HG02840 (cell line): ENCODE measurements around the gene CCDC178.

Experiments used
- ATAC-seq: cut with Tn5 transposase; IDR thresholded peaks from one replicate; pipeline ENCODE4 v1.9.1; 2021; ENCODE audit warnings: mild to moderate bottlenecking, moderate library complexity, moderate number of reproducible peaks; ENCODE audit not compliant: unreplicated experiment, low FRiP score

CCDC178 gene

DNA sequence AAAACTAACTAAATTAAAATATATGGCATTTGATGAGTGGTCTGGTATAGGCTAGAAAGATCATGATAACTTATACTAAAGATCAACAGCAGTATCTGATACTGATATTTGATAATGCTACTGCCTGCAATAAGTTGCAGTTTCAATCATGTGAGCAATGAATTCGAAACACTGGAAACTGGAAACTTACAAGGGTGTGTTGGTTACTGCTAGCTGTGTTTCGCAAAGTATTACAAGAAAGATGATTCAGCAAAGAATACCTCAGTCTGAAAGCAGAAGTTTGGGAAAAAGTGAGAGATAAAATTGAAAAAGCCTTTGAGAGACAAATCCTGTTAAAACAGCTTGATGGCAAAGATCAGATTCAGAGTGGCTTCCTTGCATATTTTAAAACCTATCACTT, 294.5 kb downstream of the CCDC178 start:
- ATAC-seq = no peak

DNA sequence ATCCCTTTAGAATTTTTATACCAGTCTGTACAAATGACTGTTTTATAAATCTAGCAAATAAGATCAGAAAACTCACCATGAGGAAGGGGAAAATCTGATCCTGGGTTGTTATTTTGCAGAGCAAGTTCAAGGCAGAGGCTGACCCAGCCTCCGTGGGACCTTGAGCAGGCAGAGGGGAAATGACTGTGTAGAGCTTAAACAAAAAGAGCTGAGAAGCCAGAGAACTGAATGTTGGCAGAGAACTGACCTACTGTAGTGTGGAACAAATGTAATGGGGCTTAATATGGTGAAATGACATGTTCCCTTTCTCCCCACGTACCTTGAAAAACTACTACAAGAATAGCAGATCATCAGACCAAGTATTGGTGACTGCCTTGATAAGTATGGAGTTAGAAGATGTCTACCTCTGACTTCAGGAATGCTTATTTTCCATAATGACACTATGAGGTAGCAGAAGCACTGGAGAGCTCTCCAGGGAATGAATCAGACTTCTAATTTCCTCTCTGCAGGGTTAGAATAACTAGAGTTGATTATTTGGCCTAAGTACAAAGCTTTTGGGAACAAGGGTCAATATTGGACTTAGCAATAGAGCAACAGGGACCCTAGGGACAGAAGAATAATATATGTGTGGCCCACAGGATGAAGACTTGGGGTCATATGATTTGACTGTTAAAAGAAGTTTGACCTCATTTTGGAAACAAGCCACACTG, 304.4 kb downstream of the CCDC178 start:
- ATAC-seq = no peak

DNA sequence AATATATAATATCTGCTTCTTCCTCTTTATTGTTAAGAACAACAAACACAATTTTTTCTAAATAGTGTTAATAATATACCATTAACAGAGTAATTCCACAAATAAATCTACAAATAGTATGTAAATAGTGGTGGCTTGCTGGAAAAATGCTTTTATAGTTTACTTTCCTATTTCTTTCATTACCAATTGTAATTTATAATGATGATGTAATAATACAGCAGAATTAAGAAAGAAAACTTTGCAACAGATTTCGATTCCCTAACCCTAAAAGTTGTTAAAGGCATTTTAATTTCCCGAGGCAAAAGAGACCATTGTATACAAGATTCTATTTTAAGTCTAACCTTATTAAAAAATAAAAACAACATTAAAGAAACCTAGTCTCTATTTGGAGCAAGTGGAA, 307.9 kb downstream of the CCDC178 start:
- no peak for ATAC-seq

DNA sequence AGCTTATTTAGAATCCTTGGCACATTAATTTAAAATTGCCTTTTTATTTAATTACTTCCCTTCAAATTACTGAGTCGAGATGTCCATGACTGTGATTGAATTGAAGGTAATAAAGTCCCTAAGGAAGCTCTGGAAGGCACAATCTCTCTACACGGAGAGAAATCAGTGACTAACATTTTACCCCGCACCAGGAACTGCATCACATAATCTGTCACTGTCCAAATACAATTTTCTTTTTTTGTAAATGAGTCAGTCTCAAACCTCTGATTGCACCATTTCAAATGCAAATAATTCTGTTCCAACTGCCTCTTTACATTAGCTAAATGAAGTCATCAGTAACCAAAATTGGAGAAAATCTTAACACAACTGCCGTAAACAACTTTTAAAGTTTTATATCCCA, 311.9 kb downstream of the CCDC178 start:
- no peak for ATAC-seq

DNA sequence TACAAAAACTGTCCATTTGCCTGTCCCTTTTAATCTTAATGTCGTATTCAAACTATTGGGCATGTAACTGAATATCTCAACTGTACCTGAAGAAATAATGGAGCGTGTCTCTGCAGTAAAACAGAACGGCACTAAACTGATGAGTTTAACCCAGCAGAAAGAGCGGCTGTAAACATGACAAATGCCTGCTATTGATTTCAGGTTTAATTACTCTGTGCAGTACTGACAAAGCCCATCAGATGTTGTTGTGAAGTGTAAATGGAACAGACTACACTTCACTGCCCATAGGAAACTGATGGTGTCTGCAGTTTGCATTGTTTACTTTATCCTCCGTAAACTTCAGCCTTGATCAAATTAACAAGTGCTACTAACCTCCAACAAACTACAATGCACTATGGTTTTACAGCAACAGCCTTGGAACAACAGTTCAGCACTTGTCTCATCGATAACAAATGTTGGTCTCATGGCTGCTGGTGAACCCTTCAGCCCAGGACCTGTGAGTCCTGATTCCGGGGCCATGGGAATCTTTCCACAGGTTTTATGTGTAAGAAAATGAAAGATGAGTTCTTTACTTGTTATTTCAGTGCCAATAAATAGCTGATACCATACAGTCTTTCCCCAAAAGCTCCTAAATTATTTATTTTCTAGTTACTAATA, 316.5 kb downstream of the CCDC178 start:
- no peak for ATAC-seq

DNA sequence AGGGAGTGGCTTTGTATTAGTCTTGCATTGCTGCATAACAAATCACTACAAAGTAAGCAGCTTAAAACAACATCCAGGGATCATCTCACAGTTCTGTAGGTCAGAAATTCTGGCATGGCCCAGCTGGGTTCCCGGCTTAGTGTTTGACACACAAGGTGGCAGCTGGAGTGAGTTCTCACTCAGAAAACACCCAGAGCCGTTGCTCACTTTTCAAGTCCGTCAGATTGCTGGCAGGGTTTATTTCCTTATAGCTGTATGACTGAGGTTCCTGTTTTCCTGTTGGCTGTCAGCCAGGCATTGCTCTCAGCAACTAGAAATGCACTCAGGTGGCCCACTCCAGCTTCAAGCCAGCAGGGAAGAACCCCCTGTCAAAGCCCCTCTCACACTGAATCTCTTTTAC, 324.1 kb downstream of the CCDC178 start:
- ATAC-seq = no peak

DNA sequence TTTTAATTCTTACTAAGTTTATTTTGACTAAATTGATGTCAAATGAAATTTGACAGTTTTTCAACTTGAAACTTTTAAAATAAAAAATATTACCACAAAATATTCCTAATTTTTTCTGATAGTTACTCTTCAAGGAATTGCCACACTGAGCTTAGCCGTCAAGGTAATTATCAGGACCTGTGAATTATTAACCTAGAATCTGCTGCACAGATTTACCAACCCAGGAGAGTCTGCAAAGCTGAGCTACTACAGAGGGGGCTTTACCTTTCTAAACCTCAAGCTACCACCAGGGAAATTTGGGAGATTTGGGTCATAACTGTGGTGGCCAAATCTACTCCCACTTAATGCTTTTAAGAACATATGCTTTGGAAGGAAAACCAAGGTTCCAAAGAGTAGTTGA, 324.6 kb downstream of the CCDC178 start:
- no peak for ATAC-seq

DNA sequence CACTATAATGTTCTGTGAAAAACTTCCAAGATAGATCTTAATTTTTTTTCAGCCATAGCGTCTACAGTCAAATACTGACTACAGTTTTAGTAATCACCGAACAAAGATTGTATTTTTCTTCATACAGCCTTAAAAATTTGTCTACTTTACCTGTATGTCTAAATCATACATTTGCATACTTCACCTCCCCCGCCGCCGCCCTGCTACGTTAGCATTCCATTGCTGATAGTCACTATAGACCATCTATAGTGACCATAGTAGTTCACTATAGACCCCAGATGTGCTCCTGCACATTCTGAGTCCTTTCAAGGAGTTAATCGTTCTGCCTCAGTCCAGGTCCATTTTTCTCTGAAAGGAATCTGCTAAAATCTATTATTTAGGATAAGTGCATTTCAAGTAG, 325.0 kb downstream of the CCDC178 start:
- ATAC-seq = no peak

DNA sequence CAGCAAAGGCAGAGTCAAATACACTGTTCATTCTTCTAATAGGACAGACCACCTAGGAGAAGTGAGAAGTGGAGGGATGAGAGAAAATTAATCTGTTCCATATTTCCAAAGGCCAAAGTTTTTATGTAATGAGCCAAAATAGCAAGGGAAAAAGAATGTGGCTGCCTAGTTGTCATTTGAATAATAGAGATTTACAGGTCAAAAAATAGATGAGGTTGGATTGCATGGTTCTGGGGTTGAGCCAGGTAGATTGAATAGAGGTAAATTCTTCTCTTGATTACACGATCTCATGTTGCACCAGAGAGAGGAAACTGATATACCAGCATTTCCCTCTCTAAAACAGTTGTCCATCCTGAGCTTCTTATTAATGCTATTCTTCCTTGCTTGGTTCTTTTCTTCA, 325.8 kb downstream of the CCDC178 start:
- ATAC-seq = no peak

DNA sequence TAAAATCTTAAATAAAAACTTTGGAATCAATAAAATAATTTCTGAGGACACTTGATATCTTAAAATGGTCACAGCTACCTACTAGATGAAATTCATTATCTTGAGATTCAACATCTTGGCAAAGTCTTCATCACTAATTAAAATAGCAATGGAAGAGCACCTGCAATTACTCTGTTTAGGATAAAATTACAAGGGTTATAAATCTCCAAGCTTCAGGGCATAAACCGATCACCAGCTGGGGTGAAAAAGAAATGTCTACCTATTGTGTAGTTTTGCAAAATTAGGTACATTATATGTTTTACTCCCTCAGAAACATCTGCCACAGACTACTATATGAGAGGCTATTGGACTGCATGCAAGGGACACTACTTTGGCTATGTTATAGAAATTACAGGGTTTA, 327.1 kb downstream of the CCDC178 start:
- no peak for ATAC-seq

DNA sequence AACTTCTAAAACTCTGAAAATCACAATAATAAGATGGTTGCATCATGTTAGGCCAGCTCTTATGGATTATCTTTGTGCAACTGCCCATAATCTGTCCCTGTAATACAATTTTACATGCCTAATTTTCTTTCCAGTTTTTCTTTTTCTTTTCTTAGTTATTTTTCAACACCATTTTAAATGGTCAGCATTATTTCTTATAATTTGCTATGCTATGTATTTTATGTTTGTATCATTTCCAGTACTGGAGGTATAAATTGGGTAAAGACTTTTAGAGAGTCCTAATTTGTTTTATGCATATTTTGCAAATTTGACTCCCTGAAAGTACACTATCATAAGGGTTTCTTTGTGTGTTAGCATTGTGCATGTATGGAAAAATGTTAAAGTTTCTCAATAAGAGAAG, 333.0 kb downstream of the CCDC178 start:
- ATAC-seq = no peak

DNA sequence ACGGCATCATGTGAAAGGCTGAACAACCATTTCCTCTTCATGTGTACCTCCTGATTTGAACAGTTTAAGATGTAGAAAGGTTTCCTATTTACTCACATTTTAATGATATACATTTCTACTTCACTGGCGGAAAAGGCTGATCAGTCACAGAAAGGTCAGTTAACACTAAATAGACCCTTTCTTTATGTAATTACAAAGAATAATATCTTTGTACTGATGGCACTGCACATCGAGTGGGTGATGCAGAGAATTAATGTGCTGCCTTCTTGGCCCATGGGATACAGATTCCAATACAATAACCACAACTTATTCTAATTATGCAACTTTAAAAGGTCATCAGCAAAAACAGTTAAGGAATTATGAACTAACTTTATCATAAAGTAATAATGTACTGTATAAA, 339.2 kb downstream of the CCDC178 start:
- no peak for ATAC-seq

DNA sequence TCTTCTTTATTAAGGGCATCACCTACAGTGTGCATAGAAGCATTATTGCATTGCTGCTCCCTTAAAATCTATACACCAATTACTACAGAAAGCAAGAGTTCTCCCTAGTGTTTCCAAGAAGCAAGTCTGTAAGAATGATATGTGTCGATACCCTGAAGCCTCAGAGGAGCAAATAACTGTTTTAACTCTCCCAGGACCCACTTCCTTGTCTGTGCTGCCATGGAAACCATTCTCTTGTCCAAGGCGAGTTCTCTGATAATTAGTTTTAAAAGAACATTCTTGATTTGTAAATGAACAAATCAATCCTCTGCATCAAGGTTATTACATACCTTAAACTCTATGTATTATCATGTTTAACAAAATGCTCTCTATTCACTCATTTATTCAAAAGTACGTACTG, 340.9 kb downstream of the CCDC178 start:
- no peak for ATAC-seq

DNA sequence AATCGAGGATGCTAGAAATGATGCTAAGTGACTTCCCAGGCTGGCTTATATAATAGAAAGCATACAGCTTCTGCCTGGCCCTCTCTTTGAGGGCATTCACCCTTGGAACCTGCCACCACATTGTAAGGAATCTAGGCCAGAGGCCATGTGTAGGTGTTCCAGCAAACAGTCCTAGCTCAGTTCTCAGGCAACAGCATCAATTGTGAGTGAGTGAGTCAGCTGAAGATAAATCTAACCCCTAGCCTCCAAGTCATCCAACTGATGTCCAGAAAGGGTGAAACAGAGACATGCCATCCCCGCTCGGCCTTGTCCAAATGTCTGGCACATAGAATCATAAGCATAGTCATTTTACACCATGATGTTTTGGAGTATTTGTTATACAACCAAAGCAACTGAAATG, 343.4 kb downstream of the CCDC178 start:
- no peak for ATAC-seq

DNA sequence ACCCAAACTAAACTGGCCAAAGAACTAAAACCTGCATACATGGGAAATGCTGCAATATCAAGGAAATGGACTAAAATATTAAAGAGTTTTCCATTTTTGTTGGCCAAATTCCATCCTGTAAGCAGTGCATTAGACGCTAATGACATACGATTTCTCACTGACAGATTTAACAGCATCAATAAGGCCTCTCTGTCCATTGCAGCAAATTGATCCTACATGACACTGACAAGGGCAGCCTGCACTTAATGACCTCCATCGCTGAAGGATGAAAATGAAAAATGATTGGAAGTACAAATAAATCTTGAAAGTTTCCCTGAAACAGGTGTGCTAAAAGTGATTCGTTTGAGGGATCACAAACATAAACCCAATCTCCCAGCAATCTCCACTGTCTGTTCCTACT, 350.1 kb downstream of the CCDC178 start:
- ATAC-seq = no peak

DNA sequence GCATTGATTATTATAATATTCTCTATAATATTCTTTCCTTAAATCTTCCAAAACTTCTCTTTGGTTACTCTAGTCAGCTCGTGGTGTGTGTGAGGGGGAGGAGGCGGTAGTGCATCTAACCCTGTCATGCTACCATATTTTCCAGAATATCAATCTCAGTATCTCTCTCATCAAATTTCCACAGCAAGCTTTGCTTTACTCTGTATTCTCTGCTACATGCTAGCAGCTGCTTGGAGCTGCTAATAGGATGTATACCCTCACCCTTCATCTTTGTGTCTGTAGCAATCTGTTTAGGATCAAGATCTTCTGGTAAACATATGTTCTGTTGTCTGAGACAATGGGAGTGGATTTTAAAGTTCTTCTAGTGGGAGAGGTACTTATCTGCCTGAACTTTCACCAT, 363.9 kb downstream of the CCDC178 start:
- no peak for ATAC-seq

DNA sequence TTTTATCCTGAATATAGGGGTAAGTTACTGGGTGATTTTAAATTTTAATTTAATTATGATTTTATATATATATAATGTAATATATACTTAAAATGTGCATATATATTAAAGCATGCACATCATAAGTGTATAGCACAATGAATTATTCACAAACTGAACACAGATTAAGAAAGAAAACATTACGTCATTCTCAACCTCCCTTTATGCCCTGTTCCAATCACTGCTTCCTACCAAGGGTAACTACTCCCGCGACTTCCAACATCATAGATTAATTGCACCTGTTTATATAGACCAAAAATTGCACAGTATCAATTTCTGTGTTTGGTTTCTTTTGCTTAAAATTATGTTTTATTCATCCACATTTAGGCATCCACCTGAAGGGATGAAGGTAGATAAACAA, 366.4 kb downstream of the CCDC178 start:
- ATAC-seq = no peak

DNA sequence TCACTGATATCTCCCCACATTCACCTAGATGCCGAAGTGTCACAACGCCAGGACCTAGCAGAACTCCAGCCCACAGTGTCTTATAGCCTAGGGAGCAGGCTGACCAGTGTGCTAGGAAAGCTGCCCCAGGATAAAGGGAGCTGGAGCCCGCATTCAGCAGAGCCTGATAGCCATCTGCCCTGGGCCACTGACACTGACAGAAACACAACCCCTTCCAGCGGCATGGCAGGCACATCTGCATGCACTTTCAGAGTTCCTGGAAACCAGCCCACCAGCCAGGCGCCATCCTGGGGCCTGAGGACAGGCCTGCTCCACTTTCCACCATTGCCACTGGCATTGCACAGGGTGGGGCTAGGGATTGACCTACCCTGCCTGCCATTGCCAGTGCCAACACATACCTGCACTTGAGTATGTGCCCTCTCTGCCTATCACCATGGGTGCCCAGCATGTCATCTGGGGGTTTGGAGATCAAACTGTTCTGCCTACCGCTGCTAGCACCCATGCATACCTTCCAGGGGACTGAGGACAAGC, 377.6 kb downstream of the CCDC178 start:
- ATAC-seq = no peak

DNA sequence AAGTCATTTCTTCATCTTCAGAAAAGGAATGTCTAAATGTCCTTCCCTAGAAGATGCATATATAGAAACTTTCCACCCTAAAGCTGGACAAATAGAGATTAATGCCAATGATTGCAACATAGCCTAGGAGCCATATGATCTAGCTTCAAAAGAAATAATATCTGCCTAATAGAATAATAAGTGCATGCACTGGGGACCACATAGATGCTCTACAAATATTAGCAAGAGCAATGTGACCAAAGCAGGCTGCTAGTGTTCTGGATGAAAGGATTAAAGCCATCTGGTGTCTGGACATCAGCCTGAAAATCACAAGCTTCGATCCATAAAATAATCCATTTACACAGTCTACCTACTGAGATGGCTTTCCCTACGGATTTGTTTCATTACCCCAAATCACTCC, 387.6 kb downstream of the CCDC178 start:
- no peak for ATAC-seq

DNA sequence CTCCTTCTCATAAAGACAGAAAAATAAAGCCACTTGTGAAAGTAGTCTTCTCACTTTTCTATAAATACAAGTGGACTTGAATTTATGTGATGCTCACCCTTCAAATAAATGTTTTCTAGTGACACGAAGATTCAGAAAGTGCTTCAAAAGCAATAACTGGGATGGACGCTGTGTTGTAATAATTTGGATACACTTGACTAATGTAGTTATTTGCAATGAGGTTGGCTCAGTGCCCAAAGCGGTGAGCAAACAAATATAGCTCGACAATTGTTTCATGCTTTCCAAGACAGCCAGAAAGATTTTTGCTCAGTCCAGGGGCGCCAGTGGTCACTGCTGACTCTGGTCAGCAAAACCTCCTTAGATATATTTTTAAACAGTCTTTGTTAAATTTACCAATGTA, 389.1 kb downstream of the CCDC178 start:
- no peak for ATAC-seq

DNA sequence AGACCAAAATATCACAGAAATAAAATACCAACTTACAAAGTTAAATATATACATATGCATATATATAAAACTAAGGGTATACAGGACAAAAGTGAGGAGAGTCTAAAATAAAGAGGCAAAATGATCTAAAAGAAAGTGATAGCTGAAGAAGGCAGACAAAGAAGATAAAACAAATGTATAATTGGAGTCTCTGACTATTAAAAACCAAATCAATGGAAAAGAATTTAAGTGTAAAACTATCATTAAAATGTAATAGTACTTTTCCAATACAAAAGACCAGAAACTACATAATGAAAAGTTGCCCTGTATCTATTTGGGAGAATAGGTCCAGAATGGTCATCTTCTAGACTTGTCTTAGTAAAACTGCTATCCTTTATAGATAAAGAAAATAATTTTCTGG, 400.3 kb downstream of the CCDC178 start:
- no peak for ATAC-seq

DNA sequence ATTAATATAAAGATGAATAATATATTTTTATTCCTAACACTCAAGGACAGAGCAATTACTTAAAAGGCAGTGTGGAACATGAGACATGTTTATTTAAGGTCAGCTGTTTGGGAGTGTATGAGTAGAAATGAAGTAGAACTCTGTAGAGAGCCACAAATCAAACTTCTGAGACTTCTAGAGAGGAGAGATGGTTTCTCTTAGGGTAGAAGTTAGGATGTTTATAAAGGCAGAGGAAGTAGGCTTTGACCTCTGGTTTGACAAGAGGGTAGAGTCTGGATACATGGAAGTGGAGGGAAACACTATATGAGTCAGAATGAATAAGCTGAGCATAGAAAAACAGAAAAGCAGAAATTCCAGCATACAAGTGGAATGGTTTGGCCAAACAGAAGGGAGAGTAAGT, 405.6 kb downstream of the CCDC178 start:
- ATAC-seq = no peak
